ENCODE data around the gene CNGA3.
"Not testable (repeated sequence)": the region's sequence is repeated elsewhere in the genome, so short reads cannot be mapped to it uniquely, and the experiment has no call there.

CNGA3 gene

GRCh38 chr2:98299211-98299905, 46.9 kb upstream of the CNGA3 start:
- no peak overlapping the region for H2AFZ ChIP-seq (ENCODE audit: low read length)
- no peak overlapping the region for H3K4ac ChIP-seq (ENCODE audit: low read length)
- H2BK12ac ChIP-seq (ENCODE audit: low read length), result no peak overlapping the region
- H3K23ac ChIP-seq (ENCODE audit: low read depth, low read length, poor library complexity), result no peak overlapping the region
- no peak overlapping the region for H2BK5ac ChIP-seq (ENCODE audit: low read length)
- DNase-seq (ENCODE audit: low spot score), result no peak
- peak overlapping the region in 1 of 2 donors; percentile 2 for H3K4me3 ChIP-seq (ENCODE audit: low read length in 2 of 2)
- H3K18ac ChIP-seq (ENCODE audit: low read length), result no peak overlapping the region
- H3K9me3 ChIP-seq (replicated peaks in 1 of 2; ENCODE audit: control insufficient read depth in 2 of 2, insufficient read depth in 1 of 2, low read depth in 1 of 2, low read length in 2 of 2), result no peaks in the 10 kb centered on the region
- no peak overlapping the region for H4K8ac ChIP-seq (ENCODE audit: low read depth, low read length)
- no peak overlapping the region for H2AK5ac ChIP-seq (ENCODE audit: low read depth, low read length)
- peaks cover 2 to 4% of the 10 kb centered on the region in 2 donors for H3K4me1 ChIP-seq (ENCODE audit: control insufficient read depth in 2 of 2, insufficient read depth in 1 of 2, low read depth in 1 of 2, low read length in 2 of 2)
- H3K14ac ChIP-seq (ENCODE audit: low read length), result no peak overlapping the region
- H3K4me2 ChIP-seq (ENCODE audit: insufficient read depth, low read length, poor library complexity, severe bottlenecking), result no peak overlapping the region
- no peaks in the 10 kb centered on the region for H3K79me1 ChIP-seq (ENCODE audit: low read depth, low read length)
- no peaks in the 10 kb centered on the region for H3K36me3 ChIP-seq (replicated peaks in 1 of 2; ENCODE audit: control insufficient read depth in 2 of 2, insufficient read depth in 2 of 2, low read length in 2 of 2)
- no peaks in the 10 kb centered on the region for H3K27me3 ChIP-seq (ENCODE audit: control insufficient read depth in 3 of 3, insufficient read depth in 3 of 3, low read depth in 1 of 3, low read length in 3 of 3)
- no peak overlapping the region for H2BK15ac ChIP-seq (ENCODE audit: low read length)
- H3K9ac ChIP-seq (ENCODE audit: low read depth, low read length, poor library complexity), result no peak overlapping the region
- no peak overlapping the region for H3K27ac ChIP-seq (replicated peaks; ENCODE audit: low read length)
- no peak overlapping the region for H2BK120ac ChIP-seq (ENCODE audit: low read depth, low read length)
- H4K91ac ChIP-seq (ENCODE audit: low read depth, low read length, poor library complexity), result no peak overlapping the region
- no CpG with 5 or more reads among the region's 8 CpGs for WGBS, 2 donors (ENCODE audit: extremely low coverage in 2 of 2, insufficient read length in 2 of 2, insufficient replicate concordance in 1 of 2)

- Histone ChIP-seq H3K4me3 (ENCODE audit: low read length in 2 of 2) (no peak overlapping the region), H2BK15ac (ENCODE audit: low read length) (no peak overlapping the region), H3K27me3 (ENCODE audit: control insufficient read depth in 3 of 3, insufficient read depth in 3 of 3, low read depth in 1 of 3, low read length in 3 of 3) (no peaks in the 10 kb centered on the region), H3K9ac (ENCODE audit: low read depth, low read length, poor library complexity) (no peak overlapping the region), H3K9me3 (replicated peaks in 1 of 2; ENCODE audit: control insufficient read depth in 2 of 2, insufficient read depth in 1 of 2, low read depth in 1 of 2, low read length in 2 of 2) (no peaks in the 10 kb centered on the region), H2BK12ac (ENCODE audit: low read length) (no peak overlapping the region), H3K4me1 (ENCODE audit: control insufficient read depth in 2 of 2, insufficient read depth in 1 of 2, low read depth in 1 of 2, low read length in 2 of 2) (peaks cover 2% of the 10 kb centered on the region in 2 donors), H3K18ac (ENCODE audit: low read length) (no peak overlapping the region), H3K4ac (ENCODE audit: low read length) (no peak overlapping the region), H3K4me2 (ENCODE audit: insufficient read depth, low read length, poor library complexity, severe bottlenecking) (no peak overlapping the region), H4K91ac (ENCODE audit: low read depth, low read length, poor library complexity) (peak overlapping the region; percentile 11), H3K36me3 (replicated peaks in 1 of 2; ENCODE audit: control insufficient read depth in 2 of 2, insufficient read depth in 2 of 2, low read length in 2 of 2) (no peaks in the 10 kb centered on the region), H3K14ac (ENCODE audit: low read length) (no peak overlapping the region), H2AK5ac (ENCODE audit: low read depth, low read length) (no peak overlapping the region), H4K8ac (ENCODE audit: low read depth, low read length) (no peak overlapping the region), H2AFZ (ENCODE audit: low read length) (no peak overlapping the region), H2BK5ac (ENCODE audit: low read length) (no peak overlapping the region), H2BK120ac (ENCODE audit: low read depth, low read length) (no peak overlapping the region), H3K79me1 (ENCODE audit: low read depth, low read length) (no peaks in the 10 kb centered on the region), H3K27ac (replicated peaks; ENCODE audit: low read length) (no peak overlapping the region), H3K23ac (ENCODE audit: low read depth, low read length, poor library complexity) (no peak overlapping the region)
- DNase-seq (ENCODE audit: low spot score), result no peak
- WGBS, 2 donors (ENCODE audit: extremely low coverage in 2 of 2, insufficient read length in 2 of 2, insufficient replicate concordance in 1 of 2), result no CpG with 5 or more reads among the region's 12 CpGs
These were observed 45.9 kb upstream of the CNGA3 start for GRCh38 chr2:98300141-98300874.

GRCh38 chr2:98301469-98301868, 44.8 kb upstream of the CNGA3 start:
- H3K14ac ChIP-seq (ENCODE audit: low read length), result no peak overlapping the region
- no peak overlapping the region for H3K23ac ChIP-seq (ENCODE audit: low read depth, low read length, poor library complexity)
- H3K4me2 ChIP-seq (ENCODE audit: insufficient read depth, low read length, poor library complexity, severe bottlenecking), result no peak overlapping the region
- H2BK15ac ChIP-seq (ENCODE audit: low read length), result no peak overlapping the region
- no peak for DNase-seq (ENCODE audit: low spot score)
- no peak overlapping the region for H3K27ac ChIP-seq (replicated peaks; ENCODE audit: low read length)
- no peak overlapping the region for H3K9ac ChIP-seq (ENCODE audit: low read depth, low read length, poor library complexity)
- H3K18ac ChIP-seq (ENCODE audit: low read length), result no peak overlapping the region
- no peak overlapping the region for H3K4me3 ChIP-seq (ENCODE audit: low read length in 2 of 2)
- H3K4me1 ChIP-seq (ENCODE audit: control insufficient read depth in 2 of 2, insufficient read depth in 1 of 2, low read depth in 1 of 2, low read length in 2 of 2), result peaks cover 2% of the 10 kb centered on the region in 2 donors
- no peak overlapping the region for H4K91ac ChIP-seq (ENCODE audit: low read depth, low read length, poor library complexity)
- no peak overlapping the region for H2AFZ ChIP-seq (ENCODE audit: low read length)
- H3K27me3 ChIP-seq (ENCODE audit: control insufficient read depth in 3 of 3, insufficient read depth in 3 of 3, low read depth in 1 of 3, low read length in 3 of 3), result no peaks in the 10 kb centered on the region
- H4K8ac ChIP-seq (ENCODE audit: low read depth, low read length), result no peak overlapping the region
- H2BK120ac ChIP-seq (ENCODE audit: low read depth, low read length), result no peak overlapping the region
- H3K9me3 ChIP-seq (replicated peaks in 1 of 2; ENCODE audit: control insufficient read depth in 2 of 2, insufficient read depth in 1 of 2, low read depth in 1 of 2, low read length in 2 of 2), result no peaks in the 10 kb centered on the region
- no peak overlapping the region for H2BK5ac ChIP-seq (ENCODE audit: low read length)
- no peak overlapping the region for H3K4ac ChIP-seq (ENCODE audit: low read length)
- no peaks in the 10 kb centered on the region for H3K36me3 ChIP-seq (replicated peaks in 1 of 2; ENCODE audit: control insufficient read depth in 2 of 2, insufficient read depth in 2 of 2, low read length in 2 of 2)
- H2BK12ac ChIP-seq (ENCODE audit: low read length), result no peak overlapping the region
- no peak overlapping the region for H2AK5ac ChIP-seq (ENCODE audit: low read depth, low read length)
- no peaks in the 10 kb centered on the region for H3K79me1 ChIP-seq (ENCODE audit: low read depth, low read length)
- WGBS, 2 donors (ENCODE audit: extremely low coverage in 2 of 2, insufficient read length in 2 of 2, insufficient replicate concordance in 1 of 2), result no CpG with 5 or more reads among the region's 5 CpGs

GRCh38 chr2:98307131-98307696, 39.0 kb upstream of the CNGA3 start:
- not testable (repeated sequence) for H4K91ac ChIP-seq (ENCODE audit: low read depth, low read length, poor library complexity); H2AFZ ChIP-seq (ENCODE audit: low read length); H3K14ac ChIP-seq (ENCODE audit: low read length); H3K4me1 ChIP-seq (ENCODE audit: control insufficient read depth in 2 of 2, insufficient read depth in 1 of 2, low read depth in 1 of 2, low read length in 2 of 2); H3K36me3 ChIP-seq (replicated peaks in 1 of 2; ENCODE audit: control insufficient read depth in 2 of 2, insufficient read depth in 2 of 2, low read length in 2 of 2); H2BK120ac ChIP-seq (ENCODE audit: low read depth, low read length); H3K4me2 ChIP-seq (ENCODE audit: insufficient read depth, low read length, poor library complexity, severe bottlenecking); H3K79me1 ChIP-seq (ENCODE audit: low read depth, low read length); H3K27me3 ChIP-seq (ENCODE audit: control insufficient read depth in 3 of 3, insufficient read depth in 3 of 3, low read depth in 1 of 3, low read length in 3 of 3); H2BK12ac ChIP-seq (ENCODE audit: low read length); H2BK15ac ChIP-seq (ENCODE audit: low read length); H3K23ac ChIP-seq (ENCODE audit: low read depth, low read length, poor library complexity); H2AK5ac ChIP-seq (ENCODE audit: low read depth, low read length); DNase-seq (ENCODE audit: low spot score); H3K4me3 ChIP-seq (ENCODE audit: low read length in 2 of 2); H4K8ac ChIP-seq (ENCODE audit: low read depth, low read length); H3K18ac ChIP-seq (ENCODE audit: low read length); H2BK5ac ChIP-seq (ENCODE audit: low read length); H3K9ac ChIP-seq (ENCODE audit: low read depth, low read length, poor library complexity); H3K27ac ChIP-seq (replicated peaks; ENCODE audit: low read length); H3K9me3 ChIP-seq (replicated peaks in 1 of 2; ENCODE audit: control insufficient read depth in 2 of 2, insufficient read depth in 1 of 2, low read depth in 1 of 2, low read length in 2 of 2); H3K4ac ChIP-seq (ENCODE audit: low read length)
- no CpG with 5 or more reads among the region's 9 CpGs for WGBS, 2 donors (ENCODE audit: extremely low coverage in 2 of 2, insufficient read length in 2 of 2, insufficient replicate concordance in 1 of 2)

Measured in neuronal stem cell (in vitro differentiated cells).